ENCODE measurements around the gene AKR1C1. TPM values are rescaled to one million over a fixed set of nuclear protein-coding genes. Genes with fewer than 3 reads are reported as not detected.
"Not testable (repeated sequence)": the region's sequence is repeated elsewhere in the genome, so short reads cannot be mapped to it uniquely, and the experiment has no call there.

Gene AKR1C1
- total RNA-seq, 1 experiment from 2014 or later, result 2.1 TPM

DNA sequence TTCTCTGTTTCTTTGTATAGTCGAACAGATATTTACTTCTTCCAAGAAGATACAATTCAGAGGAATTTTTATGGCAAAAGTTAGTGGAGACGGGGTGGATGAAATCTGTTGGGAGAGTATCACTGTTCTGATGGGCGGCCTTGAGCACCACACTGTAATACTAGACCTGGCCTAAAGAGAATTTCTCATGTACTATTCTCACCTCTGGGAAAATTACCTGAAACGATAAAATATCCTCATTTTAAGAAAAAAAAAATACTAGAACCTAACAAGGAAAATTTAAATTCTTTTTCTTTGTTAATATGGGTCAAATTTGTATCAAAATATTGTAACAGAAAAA lies 570 bp downstream of the AKR1C1 start:
- H3K9ac ChIP-seq (ENCODE audit: low read length); H3K4me3 ChIP-seq (replicated peaks in 1 of 2; ENCODE audit: low read depth in 1 of 2, low read length in 2 of 2); POLR2A ChIA-PET; BruUV-seq (replicated peaks); H3K9me2 ChIP-seq (ENCODE audit: insufficient read depth); DNase-seq (ENCODE audit: low read depth, low spot score); H3K79me2 ChIP-seq (ENCODE audit: insufficient read depth, low read length); H2AFZ ChIP-seq (ENCODE audit: low read depth, low read length, poor library complexity, severe bottlenecking); intact Hi-C loops (cut with micrococcal nuclease); H3K9me3 ChIP-seq (ENCODE audit: control insufficient read depth in 1 of 2, insufficient read depth in 1 of 2, low read depth in 1 of 2, low read length in 2 of 2); H3K36me3 ChIP-seq (ENCODE audit: control insufficient read depth in 1 of 2, insufficient read depth in 2 of 2, low read length in 2 of 2); H3K27ac ChIP-seq (ENCODE audit: low read depth, low read length); RAD21 ChIA-PET (ENCODE audit: low non-redundant PET in 1 of 2, low total read pairs in 2 of 2, uncharacterized antibody in 2 of 2, unreplicated experiment in 2 of 2); H3K27me3 ChIP-seq (ENCODE audit: insufficient read depth, low read length); ATAC-seq; H3K4me2 ChIP-seq (ENCODE audit: low read length); H3K4me1 ChIP-seq (ENCODE audit: control insufficient read depth in 1 of 2, insufficient read depth in 2 of 2, low read length in 2 of 2); H4K20me1 ChIP-seq (ENCODE audit: insufficient read depth): not testable (repeated sequence)
- CTCF ChIA-PET, result interaction anchor here (1.8 kb wide), 1 partner anchor 114 kb away, joined by 6 read pairs; no protein-coding TSS in a partner anchor

DNA sequence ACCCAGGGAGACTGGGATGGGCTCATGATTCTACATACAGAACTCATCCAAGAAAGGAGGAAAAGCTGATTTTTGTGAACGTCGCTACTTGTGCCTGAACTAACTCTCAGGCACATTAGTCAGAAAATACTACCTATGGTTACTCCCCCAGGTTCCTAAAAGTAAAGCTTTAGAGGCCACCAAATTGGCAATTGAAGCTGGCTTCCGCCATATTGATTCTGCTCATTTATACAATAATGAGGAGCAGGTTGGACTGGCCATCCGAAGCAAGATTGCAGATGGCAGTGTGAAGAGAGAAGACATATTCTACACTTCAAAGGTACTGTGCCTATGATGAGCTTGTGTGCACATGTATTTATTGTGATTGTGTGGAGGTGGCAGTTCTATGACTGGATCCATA lies 2.5 kb downstream of the AKR1C1 start:
- H3K9me3 ChIP-seq (ENCODE audit: control insufficient read depth in 1 of 2, insufficient read depth in 1 of 2, low read depth in 1 of 2, low read length in 2 of 2); DNase-seq (ENCODE audit: low read depth, low spot score); H3K4me1 ChIP-seq (ENCODE audit: control insufficient read depth in 1 of 2, insufficient read depth in 2 of 2, low read length in 2 of 2); ATAC-seq; H3K4me3 ChIP-seq (replicated peaks in 1 of 2; ENCODE audit: low read depth in 1 of 2, low read length in 2 of 2); H3K4me2 ChIP-seq (ENCODE audit: low read length); BruUV-seq (replicated peaks); CTCF ChIA-PET; H3K27ac ChIP-seq (ENCODE audit: low read depth, low read length); H3K36me3 ChIP-seq (ENCODE audit: control insufficient read depth in 1 of 2, insufficient read depth in 2 of 2, low read length in 2 of 2); H3K9me2 ChIP-seq (ENCODE audit: insufficient read depth); H3K79me2 ChIP-seq (ENCODE audit: insufficient read depth, low read length); POLR2A ChIA-PET; H3K27me3 ChIP-seq (ENCODE audit: insufficient read depth, low read length); H4K20me1 ChIP-seq (ENCODE audit: insufficient read depth); H3K9ac ChIP-seq (ENCODE audit: low read length); RAD21 ChIA-PET (ENCODE audit: low non-redundant PET in 1 of 2, low total read pairs in 2 of 2, uncharacterized antibody in 2 of 2, unreplicated experiment in 2 of 2); intact Hi-C loops (cut with micrococcal nuclease); H2AFZ ChIP-seq (ENCODE audit: low read depth, low read length, poor library complexity, severe bottlenecking): not testable (repeated sequence)

DNA sequence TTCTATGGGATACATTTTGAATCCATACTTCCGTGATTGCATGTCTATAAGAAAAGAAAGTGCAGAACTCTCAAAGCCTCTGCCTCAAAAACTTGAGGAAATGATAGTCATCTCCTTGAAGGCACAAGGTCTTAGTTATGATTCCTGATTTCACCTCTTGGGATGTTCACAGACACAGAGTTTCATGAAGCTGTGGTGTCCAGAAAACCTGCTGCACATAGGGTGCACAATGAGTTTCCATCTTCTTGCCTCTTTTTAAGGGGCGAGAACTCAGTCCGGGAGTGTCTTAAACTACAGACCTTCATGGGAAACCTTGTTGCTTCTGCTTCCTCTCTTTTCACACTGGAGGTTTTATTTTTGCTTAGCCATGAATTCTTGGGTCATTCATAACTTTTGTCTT lies 4.0 kb downstream of the AKR1C1 start:
- POLR2A ChIA-PET, CTCF ChIA-PET: not testable (repeated sequence)

DNA sequence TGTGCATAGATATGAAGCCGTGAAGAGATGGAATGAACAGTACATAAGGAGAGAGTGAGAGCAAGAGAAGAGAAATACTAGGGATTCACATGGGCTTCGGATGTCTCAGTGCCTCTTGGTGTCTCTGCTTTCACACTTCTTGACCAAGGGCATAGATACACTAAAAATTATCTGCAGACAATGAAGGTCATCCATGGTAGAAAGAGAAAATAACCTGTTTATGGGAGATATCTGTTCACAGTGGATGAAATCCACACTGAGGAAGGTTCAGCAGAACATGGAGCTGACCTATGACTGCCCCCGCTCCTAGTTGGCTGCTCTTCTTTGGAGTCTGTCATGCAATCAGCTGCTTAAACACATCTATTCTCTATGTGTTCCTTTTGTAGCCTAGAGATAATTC lies 6.1 kb downstream of the AKR1C1 start:
- BruUV-seq (replicated peaks); CTCF ChIA-PET: not testable (repeated sequence)

More for the DNA sequence above, 4.0 kb downstream of the AKR1C1 start:
- H3K79me2 ChIP-seq (ENCODE audit: insufficient read depth, low read length); H3K4me3 ChIP-seq (replicated peaks in 1 of 2; ENCODE audit: low read depth in 1 of 2, low read length in 2 of 2); H3K9me3 ChIP-seq (ENCODE audit: control insufficient read depth in 1 of 2, insufficient read depth in 1 of 2, low read depth in 1 of 2, low read length in 2 of 2); H3K9ac ChIP-seq (ENCODE audit: low read length); RAD21 ChIA-PET (ENCODE audit: low non-redundant PET in 1 of 2, low total read pairs in 2 of 2, uncharacterized antibody in 2 of 2, unreplicated experiment in 2 of 2); H3K27me3 ChIP-seq (ENCODE audit: insufficient read depth, low read length); H3K4me1 ChIP-seq (ENCODE audit: control insufficient read depth in 1 of 2, insufficient read depth in 2 of 2, low read length in 2 of 2); H3K36me3 ChIP-seq (ENCODE audit: control insufficient read depth in 1 of 2, insufficient read depth in 2 of 2, low read length in 2 of 2); intact Hi-C loops (cut with micrococcal nuclease); H3K27ac ChIP-seq (ENCODE audit: low read depth, low read length); H3K9me2 ChIP-seq (ENCODE audit: insufficient read depth); DNase-seq (ENCODE audit: low read depth, low spot score); H2AFZ ChIP-seq (ENCODE audit: low read depth, low read length, poor library complexity, severe bottlenecking); ATAC-seq; BruUV-seq (replicated peaks); H3K4me2 ChIP-seq (ENCODE audit: low read length); H4K20me1 ChIP-seq (ENCODE audit: insufficient read depth): not testable (repeated sequence)

DNA sequence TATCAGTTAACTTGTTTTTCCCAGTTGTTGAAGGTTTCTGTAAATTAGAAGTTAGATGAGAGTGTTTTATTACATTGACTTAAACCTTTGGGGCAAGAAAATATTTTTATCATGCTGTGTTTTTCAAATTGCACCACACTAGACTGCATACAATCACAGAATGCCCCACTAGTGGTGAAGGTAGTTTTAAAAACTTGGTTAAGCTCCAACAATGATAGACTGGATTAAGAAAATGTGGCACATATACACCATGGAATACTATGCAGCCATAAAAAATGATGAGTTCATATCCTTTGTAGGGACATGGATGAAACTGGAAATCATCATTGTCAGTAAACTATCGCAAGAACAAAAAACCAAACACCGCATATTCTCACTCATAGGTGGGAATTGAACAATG lies 7.1 kb downstream of the AKR1C1 start:
- H3K27ac ChIP-seq (ENCODE audit: low read depth, low read length); H4K20me1 ChIP-seq (ENCODE audit: insufficient read depth); H3K9me2 ChIP-seq (ENCODE audit: insufficient read depth); H3K36me3 ChIP-seq (ENCODE audit: control insufficient read depth in 1 of 2, insufficient read depth in 2 of 2, low read length in 2 of 2); H3K79me2 ChIP-seq (ENCODE audit: insufficient read depth, low read length); BruUV-seq (replicated peaks); ATAC-seq; RAD21 ChIA-PET (ENCODE audit: low non-redundant PET in 1 of 2, low total read pairs in 2 of 2, uncharacterized antibody in 2 of 2, unreplicated experiment in 2 of 2); H2AFZ ChIP-seq (ENCODE audit: low read depth, low read length, poor library complexity, severe bottlenecking); H3K9ac ChIP-seq (ENCODE audit: low read length); H3K27me3 ChIP-seq (ENCODE audit: insufficient read depth, low read length); H3K4me3 ChIP-seq (replicated peaks in 1 of 2; ENCODE audit: low read depth in 1 of 2, low read length in 2 of 2); DNase-seq (ENCODE audit: low read depth, low spot score); H3K4me2 ChIP-seq (ENCODE audit: low read length); intact Hi-C loops (cut with micrococcal nuclease); POLR2A ChIA-PET; H3K4me1 ChIP-seq (ENCODE audit: control insufficient read depth in 1 of 2, insufficient read depth in 2 of 2, low read length in 2 of 2); H3K9me3 ChIP-seq (ENCODE audit: control insufficient read depth in 1 of 2, insufficient read depth in 1 of 2, low read depth in 1 of 2, low read length in 2 of 2); CTCF ChIA-PET: not testable (repeated sequence)

More for the DNA sequence above, 6.1 kb downstream of the AKR1C1 start:
- H4K20me1 ChIP-seq (ENCODE audit: insufficient read depth); H3K9me3 ChIP-seq (ENCODE audit: control insufficient read depth in 1 of 2, insufficient read depth in 1 of 2, low read depth in 1 of 2, low read length in 2 of 2); H3K27ac ChIP-seq (ENCODE audit: low read depth, low read length); ATAC-seq; RAD21 ChIA-PET (ENCODE audit: low non-redundant PET in 1 of 2, low total read pairs in 2 of 2, uncharacterized antibody in 2 of 2, unreplicated experiment in 2 of 2); H3K9ac ChIP-seq (ENCODE audit: low read length); H3K4me3 ChIP-seq (replicated peaks in 1 of 2; ENCODE audit: low read depth in 1 of 2, low read length in 2 of 2); H3K79me2 ChIP-seq (ENCODE audit: insufficient read depth, low read length); H3K4me2 ChIP-seq (ENCODE audit: low read length); H3K9me2 ChIP-seq (ENCODE audit: insufficient read depth); POLR2A ChIA-PET; DNase-seq (ENCODE audit: low read depth, low spot score); H2AFZ ChIP-seq (ENCODE audit: low read depth, low read length, poor library complexity, severe bottlenecking); H3K27me3 ChIP-seq (ENCODE audit: insufficient read depth, low read length); H3K36me3 ChIP-seq (ENCODE audit: control insufficient read depth in 1 of 2, insufficient read depth in 2 of 2, low read length in 2 of 2); H3K4me1 ChIP-seq (ENCODE audit: control insufficient read depth in 1 of 2, insufficient read depth in 2 of 2, low read length in 2 of 2): not testable (repeated sequence)
- intact Hi-C loops (cut with micrococcal nuclease), result loop anchor here (1.0 kb wide), 1 partner anchor 29 kb away; no protein-coding TSS in a partner anchor

All from HCT116 (cell line).